HepG2 (cell line): ENCODE results near the gene GART. TPM values are rescaled to one million over a fixed set of nuclear protein-coding genes. Genes with fewer than 3 reads are reported as not detected.

ENCODE experiments used
- ATAC-seq: fragments of 200-7000 bp; cut with Tn5 transposase; 3 replicates; pipeline ENCODE4 v1.9.1; 2020; ENCODE audit warnings: mild to moderate bottlenecking, moderate library complexity
- BruUV-seq: library from RNA; stranded (reverse); fragments of 400-500 nt; replicated peaks from 2 replicates; lab custom pipeline; 2021; lab: Mats Ljungman, UMichigan
- CTCF ChIA-PET: fragments of 300-600 bp; formaldehyde crosslinking; extraction: SDS; loops from one replicate; lab custom pipeline; 2021; ENCODE audit warnings: low total read pairs, inconsistent platforms, low intra/inter-chr PET ratio; lab: Yijun Ruan, JAX
- POLR2A ChIA-PET: fragments of 350-600 bp; sonication (Branson Sonifier 250); formaldehyde crosslinking; loops from one replicate; lab custom pipeline; 2020; ENCODE audit warnings: antibody characterized with exemption, inconsistent platforms; lab: Yijun Ruan, JAX
- DNase-seq: peaks from one replicate; pipeline ENCODE4 v3.0.0-alpha.2; 2015; ENCODE audit warnings: low spot score
- FAIRE-seq: peaks from 3 replicates; lab custom pipeline; 2011; peaks lifted over from hg19 to GRCh38; lab: Jason Lieb, UNC
- H2AFZ ChIP-seq: one replicate; pipeline ENCODE4 v1.6.1; 2011; ENCODE audit warnings: low read length, inconsistent platforms
- H3K27ac ChIP-seq: fragments of 300-600 bp; 3 replicates; pipeline ENCODE4 v1.8.0; 2011; ENCODE audit warnings: mixed run types, mild to moderate bottlenecking, mixed read lengths, low read length, inconsistent platforms; ENCODE audit not compliant: insufficient read depth; ENCODE audit errors: extremely low read length
- H3K27me3 ChIP-seq, 2 experiments: fragments of 200-600 bp in 1 of 2; 2 replicates in 1 of 2; 3 replicates in 1 of 2; pipeline versions ENCODE4 v1.6.0 to v1.8.0; 2011; ENCODE audit warnings: low read length in 2 of 2, mild to moderate bottlenecking in 2 of 2, moderate library complexity in 2 of 2, inconsistent platforms in 1 of 2; ENCODE audit not compliant: insufficient read depth in 2 of 2, control insufficient read depth in 1 of 2
- H3K36me3 ChIP-seq, 2 experiments: fragments of 200-600 bp in 1 of 2; replicated peaks in 1 of 2; 2 replicates in 1 of 2; 3 replicates in 1 of 2; pipeline versions ENCODE4 v1.5.1 to v1.8.0; 2011; ENCODE audit warnings: low read length in 2 of 2, inconsistent platforms in 1 of 2; ENCODE audit not compliant: insufficient read depth in 2 of 2, control insufficient read depth in 1 of 2
- H3K4me1 ChIP-seq: 2 replicates; pipeline ENCODE4 v1.5.1; 2012; ENCODE audit warnings: low read length, inconsistent platforms; ENCODE audit not compliant: insufficient read depth
- H3K4me2 ChIP-seq: 2 replicates; pipeline ENCODE4 v1.6.0; 2011; ENCODE audit warnings: low read depth, low read length, inconsistent platforms
- H3K4me3 ChIP-seq, 3 experiments: fragments of 200-600 bp in 1 of 3; sonication (generic), shearing (Covaris generic) in 1 of 3; replicated peaks in 1 of 3; 2 replicates each; pipeline ENCODE4 v1.5.1; 2011 to 2016; ENCODE audit warnings: low read length in 3 of 3, inconsistent platforms in 2 of 3, low read depth in 2 of 3, mild to moderate bottlenecking in 2 of 3, control low read depth in 1 of 3, mixed read lengths in 1 of 3; ENCODE audit not compliant: insufficient read depth in 1 of 3
- H3K79me2 ChIP-seq: one replicate; pipeline ENCODE4 v1.6.1; 2011; ENCODE audit warnings: low read length, inconsistent platforms; ENCODE audit not compliant: insufficient read depth
- H3K9ac ChIP-seq: 2 replicates; pipeline ENCODE4 v1.6.0; 2011; ENCODE audit warnings: mild to moderate bottlenecking, low read depth, low read length, inconsistent platforms; ENCODE audit not compliant: insufficient read depth
- H3K9me3 ChIP-seq: 2 replicates; pipeline ENCODE4 v1.5.1; 2012; ENCODE audit warnings: mild to moderate bottlenecking, low read length
- H4K20me1 ChIP-seq: 2 replicates; pipeline ENCODE4 v1.6.0; 2011; ENCODE audit warnings: inconsistent platforms, mild to moderate bottlenecking, low read length, moderate library complexity; ENCODE audit not compliant: insufficient read depth
- ATAD3A ChIP-seq: sonication (generic); formaldehyde crosslinking; IDR thresholded peaks from 2 replicates; pipeline ENCODE4 v1.4.0; 2020; ENCODE audit warnings: missing genetic modification reagents
- ATF5 ChIP-seq: sonication (generic); formaldehyde crosslinking; IDR thresholded peaks from 2 replicates; pipeline ENCODE4 v1.4.0; 2020; ENCODE audit warnings: mild to moderate bottlenecking, low read depth, missing genetic modification reagents
- CBFB ChIP-seq: sonication (generic); formaldehyde crosslinking; IDR thresholded peaks from 2 replicates; pipeline ENCODE4 v1.4.0; 2020; ENCODE audit warnings: missing genetic modification reagents
- CHD2 ChIP-seq: IDR thresholded peaks from 2 replicates; pipeline ENCODE4 v1.6.1; 2011; ENCODE audit warnings: low read depth, low read length, improper control_type of control experiment
- ELF4 ChIP-seq: sonication (generic); formaldehyde crosslinking; IDR thresholded peaks from 2 replicates; pipeline ENCODE4 v1.5.0; 2020; ENCODE audit warnings: missing genetic modification reagents, mild to moderate bottlenecking, moderate library complexity, borderline replicate concordance
- HDAC2 ChIP-seq: sonication (generic); formaldehyde crosslinking; IDR thresholded peaks from 2 replicates; pipeline ENCODE4 v1.4.0; 2020; ENCODE audit warnings: missing genetic modification reagents
- MAFG ChIP-seq: sonication (generic); formaldehyde crosslinking; IDR thresholded peaks from 2 replicates; pipeline ENCODE4 v1.5.1; 2020; ENCODE audit warnings: mild to moderate bottlenecking, missing genetic modification reagents
- NCOA1 ChIP-seq: sonication (generic); formaldehyde crosslinking; IDR thresholded peaks from 2 replicates; pipeline ENCODE4 v1.9.0; 2021; ENCODE audit warnings: missing genetic modification reagents
- NRL ChIP-seq: sonication (generic); formaldehyde crosslinking; IDR thresholded peaks from 2 replicates; pipeline ENCODE4 v1.5.0; 2020; ENCODE audit warnings: missing genetic modification reagents, mild to moderate bottlenecking, moderate library complexity, borderline replicate concordance
- RBM39 ChIP-seq: fragments of 200-400 bp; formaldehyde crosslinking; IDR thresholded peaks from one replicate; pipeline ENCODE4 v1.6.1; 2018; ENCODE audit warnings: antibody characterized with exemption, mild to moderate bottlenecking, low read depth, low read length; ENCODE audit not compliant: poor library complexity, severe bottlenecking
- RNF2 ChIP-seq: fragments of 450-650 bp; conservative IDR thresholded peaks from 2 replicates; pipeline ENCODE4 v1.6.1; 2016; ENCODE audit warnings: low read depth
- TCF7 ChIP-seq: sonication (generic); IDR thresholded peaks from 2 replicates; pipeline ENCODE4 v1.6.1; 2016; ENCODE audit warnings: antibody characterized with exemption, low read depth
- ZBTB8A ChIP-seq: sonication (generic); formaldehyde crosslinking; IDR thresholded peaks from 2 replicates; pipeline ENCODE4 v1.4.0; 2020; ENCODE audit warnings: mild to moderate bottlenecking, low read depth, missing genetic modification reagents, borderline replicate concordance
- ZNF354B ChIP-seq: sonication (generic); formaldehyde crosslinking; IDR thresholded peaks from 2 replicates; pipeline ENCODE4 v1.8.0; 2022; ENCODE audit warnings: mild to moderate bottlenecking, missing genetic modification reagents
- ZNF530 ChIP-seq: sonication (generic); formaldehyde crosslinking; IDR thresholded peaks from 2 replicates; pipeline ENCODE4 v1.5.0; 2020; ENCODE audit warnings: low read depth, mild to moderate bottlenecking, missing genetic modification reagents
- WGBS: methylation state at CpG from one replicate; pipeline ENCODE4 v1.1.6; 2017; ENCODE audit warnings: low lambda C conversion rate; 5-methylcytosine and 5-hydroxymethylcytosine counted together
- in situ Hi-C: cut with HindIII; loops from 2 replicates; pipeline ENCODE4 v1.10.0; 2017; ENCODE audit warnings: low pct_unique_long_range_greater_than_20kb; ENCODE audit not compliant: extremely low pct_ligation_motif_present
- intact Hi-C: fragments of 100-400 bp; cut with micrococcal nuclease; formaldehyde crosslinking; loops from one replicate; pipeline ENCODE4 v1.10.0; 2022; ENCODE audit not compliant: unreplicated experiment
- polyA plus RNA-seq, 8 experiments: library from polyadenylated mRNA; depleted of rRNA in 3 of 8; stranded (reverse) in 7 of 8; unstranded in 1 of 8; fragments of >200 nt; fragmentation: Illumina TruSeq in 4 of 8; extraction: Trizol in 4 of 8; gene quantifications; 2 replicates each; pipeline versions ENCODE4 v1.2.1 to v1.2.3, GENCODE V29; 2011 to 2016; ENCODE audit warnings: low read depth in 4 of 8, missing spikeins in 1 of 8, mixed read lengths in 1 of 8; ENCODE audit not compliant: insufficient read depth in 1 of 8
- total RNA-seq, 5 experiments: library from RNA; depleted of rRNA; stranded (reverse); fragments of >200 nt; fragmentation: Illumina TruSeq; extraction: Trizol; gene quantifications; 2 replicates each; pipeline ENCODE4 v1.2.3, GENCODE V29; 2016; ENCODE audit warnings: low read depth in 1 of 5

Gene GART
- total and polyA plus RNA-seq, 2 of the 13 experiments (the other 11 are each of a cell fraction or from before 2014, with no cell fraction given): 17.9 to 109 TPM

DNA sequence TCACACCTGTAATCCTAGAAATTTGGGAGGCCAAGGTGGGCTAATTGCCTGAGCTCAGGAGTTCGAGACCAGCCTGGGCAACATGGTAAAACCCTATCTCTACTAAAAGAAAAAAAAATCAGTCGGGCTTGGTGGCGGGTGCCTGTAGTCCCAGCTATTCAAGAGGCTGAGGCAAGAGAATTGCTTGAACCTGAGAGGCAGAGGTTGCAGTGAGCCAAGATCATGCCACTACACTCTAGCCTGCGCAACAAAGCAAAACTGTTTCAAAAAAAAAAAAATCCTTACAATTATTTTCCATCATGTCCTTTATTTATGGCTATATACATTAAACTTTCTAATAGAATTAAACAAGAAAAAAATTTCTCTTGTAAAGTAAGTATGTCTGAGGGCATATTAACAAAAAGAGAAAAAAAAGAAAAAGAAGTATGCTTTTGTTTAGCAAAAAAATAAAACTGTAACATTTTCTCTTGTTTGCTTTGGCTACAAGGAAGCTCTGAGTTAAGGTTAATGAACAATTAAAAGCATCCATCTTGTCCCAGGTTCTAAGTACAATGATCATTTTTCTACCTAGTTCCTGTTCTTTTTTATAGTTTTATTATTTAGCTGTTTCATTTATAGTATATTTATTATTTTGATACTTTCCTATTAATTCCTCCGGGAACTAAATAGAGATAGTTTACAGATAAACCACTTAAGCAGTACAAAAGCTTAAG, 80.2 kb downstream of the GART start:
- H3K4me2 ChIP-seq: no peak overlapping the region
- no peak for TF ChIP-seq RNF2
- no peak for TF ChIP-seq ZNF530
- TF ChIP-seq NRL: no peak
- no peak for TF ChIP-seq ZNF354B (CRISPR knock-in tag)
- no peak for TF ChIP-seq ZBTB8A
- no peak overlapping the region for H3K9ac ChIP-seq
- 94% methylated on average over 5 of the region's 5 CpGs for WGBS
- ChIA-PET CTCF (no interaction called here), POLR2A (interaction anchor here (0.7 to 1.2 kb wide), 2 partner anchors 18 to 110 kb away, joined by 4 read pairs; partner anchors contain the start of gene TMEM50B)
- H2AFZ ChIP-seq: no peak overlapping the region
- ATAC-seq: no peak
- no peaks in the 10 kb centered on the region for H4K20me1 ChIP-seq
- in situ Hi-C loops (no loop called here), intact Hi-C loops (no loop called here)
- H3K9me3 ChIP-seq: no peaks in the 10 kb centered on the region
- peaks cover 0 to 14% of the 10 kb centered on the region in 2 experiments; a peak in 3 of 5 replicates for H3K36me3 ChIP-seq
- no peak overlapping the region for H3K4me3 ChIP-seq
- no peak overlapping the region for H3K27ac ChIP-seq
- no peak for FAIRE-seq
- no peaks in the 10 kb centered on the region for H3K79me2 ChIP-seq
- no peak for DNase-seq
- H3K4me1 ChIP-seq: no peaks in the 10 kb centered on the region
- no TSS peak for BruUV-seq
- no peaks in the 10 kb centered on the region for H3K27me3 ChIP-seq

- H3K9ac ChIP-seq: no peak overlapping the region
- intact Hi-C loops: no loop called here
- H3K4me1 ChIP-seq: no peaks in the 10 kb centered on the region
- ATAC-seq (no peak), DNase-seq (no peak), FAIRE-seq (no peak)
- no TSS peak for BruUV-seq
- H3K36me3 ChIP-seq: peaks cover 1 to 24% of the 10 kb centered on the region in 2 experiments; a peak in 2 of 5 replicates
- no peaks in the 10 kb centered on the region for H4K20me1 ChIP-seq
- H2AFZ ChIP-seq: no peak overlapping the region
- H3K79me2 ChIP-seq: no peaks in the 10 kb centered on the region
- CTCF ChIA-PET: no interaction called here
- H3K4me2 ChIP-seq: no peak overlapping the region
- POLR2A ChIA-PET: interaction anchor here (0.7 kb wide), 1 partner anchor 21 kb away, joined by 4 read pairs; the partner anchor contains the start of gene TMEM50B
- H3K27ac ChIP-seq: no peak overlapping the region
- H3K27me3 ChIP-seq: no peaks in the 10 kb centered on the region
- H3K4me3 ChIP-seq: no peak overlapping the region
- in situ Hi-C loops: no loop called here
- WGBS: 97% methylated on average over 3 of the region's 3 CpGs
- no peaks in the 10 kb centered on the region for H3K9me3 ChIP-seq
- TF ChIP-seq NCOA1 (CRISPR knock-in tag) (no peak), MAFG (CRISPR knock-in tag) (no peak), ELF4 (no peak), ATAD3A (no peak), CHD2 (no peak), RBM39 (no peak), ATF5 (CRISPR knock-in tag) (no peak), HDAC2 (CRISPR knock-in tag) (no peak), CBFB (CRISPR knock-in tag) (no peak), TCF7 (no peak)
Measured at GRCh38 chr21:33458861-33459260, 83.1 kb downstream of the GART start.
